HEK293 (cell line): ENCODE results near the gene SAXO1.

ENCODE experiments used
- CTCF ChIA-PET: fragments of 350-600 bp; formaldehyde crosslinking; extraction: SDS; loops from one replicate; lab custom pipeline; 2021; ENCODE audit warnings: antibody characterized with exemption; lab: Yijun Ruan, JAX
- POLR2A ChIA-PET: fragments of 300-600 bp; formaldehyde crosslinking; extraction: SDS; loops from one replicate; lab custom pipeline; 2020; ENCODE audit warnings: antibody characterized with exemption, inconsistent platforms; lab: Yijun Ruan, JAX
- H3K27ac ChIP-seq: fragments of 200-500 bp; sonication (Bioruptor generic); 2 replicates; pipeline ENCODE4 v1.5.1; 2014; ENCODE audit warnings: low read depth, low read length, control low read depth, inconsistent platforms; ENCODE audit errors: extremely low read depth
- H3K36me3 ChIP-seq, 2 experiments: fragments of 200-500 bp in 1 of 2; sonication (Bioruptor generic) in 1 of 2; 1 replicate in 1 of 2; 2 replicates in 1 of 2; pipeline ENCODE4 v1.5.1; 2014 to 2017; ENCODE audit warnings: inconsistent platforms in 2 of 2, low read length in 2 of 2; ENCODE audit not compliant: control insufficient read depth in 2 of 2, insufficient read depth in 1 of 2
- H3K4me1 ChIP-seq: fragments of 200-500 bp; sonication (Bioruptor generic); 2 replicates; pipeline ENCODE4 v1.5.1; 2014; ENCODE audit warnings: mild to moderate bottlenecking, low read length, inconsistent platforms; ENCODE audit not compliant: control insufficient read depth, insufficient read depth
- H3K4me3 ChIP-seq: 2 replicates; pipeline ENCODE4 v1.5.1; 2011; ENCODE audit warnings: low read depth, mild to moderate bottlenecking, control low read depth, low read length, moderate library complexity
- H3K9me3 ChIP-seq: fragments of 200-500 bp; sonication (Bioruptor generic); 2 replicates; pipeline ENCODE4 v1.5.1; 2014; ENCODE audit warnings: low read depth, low read length, inconsistent platforms; ENCODE audit not compliant: control insufficient read depth, insufficient read depth
- KLF7 ChIP-seq: fragments of 450-650 bp; formaldehyde crosslinking; IDR thresholded peaks from 2 replicates; pipeline ENCODE4 v1.5.1; 2016; ENCODE audit warnings: missing biosample characterization, missing genetic modification characterization, borderline replicate concordance
- PRDM10 ChIP-seq: fragments of 450-650 bp; formaldehyde crosslinking; IDR thresholded peaks from 2 replicates; pipeline ENCODE4 v1.5.1; 2016; ENCODE audit warnings: missing biosample characterization, missing genetic modification characterization
- SCRT1 ChIP-seq: fragments of 450-650 bp; formaldehyde crosslinking; IDR thresholded peaks from 2 replicates; pipeline ENCODE4 v1.5.1; 2016; ENCODE audit warnings: missing biosample characterization, missing genetic modification characterization, borderline replicate concordance
- SP7 ChIP-seq: fragments of 450-650 bp; formaldehyde crosslinking; IDR thresholded peaks from 2 replicates; pipeline ENCODE4 v1.5.1; 2016; ENCODE audit warnings: missing biosample characterization, missing genetic modification characterization
- ZFP69B ChIP-seq: fragments of 450-650 bp; formaldehyde crosslinking; IDR thresholded peaks from 2 replicates; pipeline ENCODE4 v1.5.1; 2016; ENCODE audit warnings: missing biosample characterization, missing genetic modification characterization
- ZIC2 ChIP-seq: fragments of 450-650 bp; formaldehyde crosslinking; IDR thresholded peaks from 2 replicates; pipeline ENCODE4 v1.5.1; 2016; ENCODE audit warnings: missing biosample characterization, missing genetic modification characterization
- ZNF146 ChIP-seq: fragments of 450-650 bp; formaldehyde crosslinking; IDR thresholded peaks from 2 replicates; pipeline ENCODE4 v1.5.1; 2016; ENCODE audit warnings: missing biosample characterization, missing genetic modification characterization
- ZNF148 ChIP-seq: fragments of 450-650 bp; formaldehyde crosslinking; IDR thresholded peaks from 2 replicates; pipeline ENCODE4 v1.5.0; 2017; ENCODE audit warnings: missing biosample characterization, missing genetic modification characterization, borderline replicate concordance
- ZNF175 ChIP-seq: fragments of 450-650 bp; formaldehyde crosslinking; IDR thresholded peaks from 2 replicates; pipeline ENCODE4 v1.5.1; 2016; ENCODE audit warnings: missing biosample characterization, missing genetic modification characterization
- ZNF518A ChIP-seq: fragments of 450-650 bp; formaldehyde crosslinking; conservative IDR thresholded peaks from 2 replicates; pipeline ENCODE4 v1.5.1; 2016; ENCODE audit warnings: low read depth, missing biosample characterization, missing genetic modification characterization
- ZNF555 ChIP-seq: fragments of 450-650 bp; formaldehyde crosslinking; conservative IDR thresholded peaks from 2 replicates; pipeline ENCODE4 v1.5.1; 2017; ENCODE audit warnings: missing biosample characterization, mild to moderate bottlenecking, missing genetic modification characterization, inconsistent platforms
- ZNF600 ChIP-seq: fragments of 450-650 bp; formaldehyde crosslinking; IDR thresholded peaks from 2 replicates; pipeline ENCODE4 v1.5.1; 2016; ENCODE audit warnings: missing biosample characterization, missing genetic modification characterization
- ZNF610 ChIP-seq: fragments of 450-650 bp; formaldehyde crosslinking; IDR thresholded peaks from 2 replicates; pipeline ENCODE4 v1.5.1; 2016; ENCODE audit warnings: missing biosample characterization, missing genetic modification characterization, borderline replicate concordance
- ZNF645 ChIP-seq: fragments of 450-650 bp; formaldehyde crosslinking; IDR thresholded peaks from 2 replicates; pipeline ENCODE4; 2016; ENCODE audit warnings: missing biosample characterization, missing genetic modification characterization
- ZNF658 ChIP-seq: fragments of 450-650 bp; formaldehyde crosslinking; IDR thresholded peaks from 2 replicates; pipeline ENCODE4; 2016; ENCODE audit warnings: missing biosample characterization, missing genetic modification characterization
- ZSCAN18 ChIP-seq: fragments of 450-650 bp; formaldehyde crosslinking; IDR thresholded peaks from 2 replicates; pipeline ENCODE4 v1.5.1; 2016; ENCODE audit warnings: missing biosample characterization, missing genetic modification characterization
- ZSCAN5A ChIP-seq: fragments of 450-650 bp; formaldehyde crosslinking; IDR thresholded peaks from 2 replicates; pipeline ENCODE4 v1.5.1; 2016; ENCODE audit warnings: missing biosample characterization, missing genetic modification characterization
- ZXDB ChIP-seq: fragments of 450-650 bp; formaldehyde crosslinking; IDR thresholded peaks from 2 replicates; pipeline ENCODE4 v1.5.1; 2016; ENCODE audit warnings: missing biosample characterization, missing genetic modification characterization

Gene SAXO1

GRCh38 chr9:18951936-18952335 lies 81.1 kb downstream of the SAXO1 start:
- H3K4me1 ChIP-seq: peaks cover 6% of the 10 kb centered on the region
- TF ChIP-seq ZNF555 (tag by site-specific recombination): no peak
- TF ChIP-seq ZFP69B (tag by site-specific recombination): no peak
- TF ChIP-seq ZNF146 (tag by site-specific recombination): no peak
- no peak for TF ChIP-seq ZNF645 (tag by site-specific recombination)
- TF ChIP-seq ZNF658 (tag by site-specific recombination): no peak
- TF ChIP-seq ZNF175 (tag by site-specific recombination): no peak
- no peak for TF ChIP-seq ZNF600 (tag by site-specific recombination)
- no peak for TF ChIP-seq ZNF518A (tag by site-specific recombination)
- H3K36me3 ChIP-seq: no peaks in the 10 kb centered on the region
- no peak overlapping the region for H3K27ac ChIP-seq
- H3K9me3 ChIP-seq: no peaks in the 10 kb centered on the region
- ChIA-PET POLR2A (no interaction called here), CTCF (interaction anchor here (0.6 kb wide), 1 partner anchor 9 kb away, joined by 3 read pairs; no protein-coding TSS in a partner anchor)
- no peak overlapping the region for H3K4me3 ChIP-seq

GRCh38 chr9:18947892-18948339 lies 85.1 kb downstream of the SAXO1 start:
- H3K4me1 ChIP-seq: peaks cover 6% of the 10 kb centered on the region
- H3K36me3 ChIP-seq: no peaks in the 10 kb centered on the region
- no peak overlapping the region for H3K27ac ChIP-seq
- H3K4me3 ChIP-seq: no peak overlapping the region
- POLR2A ChIA-PET: interaction anchor here (1.5 kb wide), 1 partner anchor 29 kb away, joined by 3 read pairs; no protein-coding TSS in a partner anchor
- CTCF ChIA-PET: interaction anchor here (0.7 kb wide), 2 partner anchors 15 to 24 kb away, joined by 3 to 4 read pairs; no protein-coding TSS in a partner anchor
- no peaks in the 10 kb centered on the region for H3K9me3 ChIP-seq
- TF ChIP-seq ZIC2 (tag by site-specific recombination): peak; percentile 25; the same call in 1 of the 2 replicates
- TF ChIP-seq ZNF148 (tag by site-specific recombination): no peak
- no peak for TF ChIP-seq ZSCAN5A
- peak; percentile 70 for TF ChIP-seq SP7 (tag by site-specific recombination)
- peak; percentile 94 for TF ChIP-seq PRDM10 (tag by site-specific recombination)
- TF ChIP-seq SCRT1 (tag by site-specific recombination): 0 out of 2 replicates have a peak, but pooled peaks have one; percentile 15
- TF ChIP-seq ZSCAN18: no peak
- no peak for TF ChIP-seq KLF7 (tag by site-specific recombination)
- no peak for TF ChIP-seq ZNF610 (tag by site-specific recombination)
- TF ChIP-seq ZXDB (tag by site-specific recombination): 0 out of 2 replicates have a peak, but pooled peaks have one; percentile 1
- no peak for TF ChIP-seq ZNF600 (tag by site-specific recombination)
